ENCODE results near the gene SLC29A4.
"Not testable (repeated sequence)": the region's sequence is repeated elsewhere in the genome, so short reads cannot be mapped to it uniquely, and the experiment has no call there.

The SLC29A4 gene

DNA sequence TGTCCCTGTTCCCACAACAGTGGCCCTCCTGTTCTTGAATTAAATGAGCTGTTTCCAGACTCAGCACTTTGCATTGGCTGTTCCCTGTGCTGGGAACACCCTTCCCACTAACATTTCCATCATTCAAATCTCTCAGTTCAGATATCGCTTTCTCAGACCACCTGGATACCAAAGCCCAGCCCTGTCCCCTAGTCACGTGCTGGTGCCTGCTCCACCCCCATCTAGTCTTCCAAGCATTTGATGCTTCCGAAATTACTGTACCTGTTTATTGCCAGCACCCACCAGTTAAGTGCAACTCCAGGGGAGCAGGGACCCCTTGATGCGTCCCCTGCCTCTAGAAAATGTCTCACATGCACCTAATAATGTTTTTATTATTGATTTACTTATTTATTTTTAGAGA, 3.0 kb upstream of the SLC29A4 start:
- no peaks in the 10 kb centered on the region for H3K9me3 ChIP-seq (ENCODE audit: severe bottlenecking)
- no peak overlapping the region for H3K27ac ChIP-seq (ENCODE audit: poor library complexity, severe bottlenecking)
- H3K36me3 ChIP-seq (ENCODE audit: low read depth), result no peaks in the 10 kb centered on the region
- H3K27me3 ChIP-seq (ENCODE audit: insufficient read depth, poor library complexity, severe bottlenecking), result no peaks in the 10 kb centered on the region
- H3K4me1 ChIP-seq (ENCODE audit: insufficient read depth, poor library complexity, severe bottlenecking), result no peaks in the 10 kb centered on the region
- DNase-seq (ENCODE audit: low spot score) (no peak), ATAC-seq (ENCODE audit: low read depth) (no peak)
- TF ChIP-seq, protein P1, sequence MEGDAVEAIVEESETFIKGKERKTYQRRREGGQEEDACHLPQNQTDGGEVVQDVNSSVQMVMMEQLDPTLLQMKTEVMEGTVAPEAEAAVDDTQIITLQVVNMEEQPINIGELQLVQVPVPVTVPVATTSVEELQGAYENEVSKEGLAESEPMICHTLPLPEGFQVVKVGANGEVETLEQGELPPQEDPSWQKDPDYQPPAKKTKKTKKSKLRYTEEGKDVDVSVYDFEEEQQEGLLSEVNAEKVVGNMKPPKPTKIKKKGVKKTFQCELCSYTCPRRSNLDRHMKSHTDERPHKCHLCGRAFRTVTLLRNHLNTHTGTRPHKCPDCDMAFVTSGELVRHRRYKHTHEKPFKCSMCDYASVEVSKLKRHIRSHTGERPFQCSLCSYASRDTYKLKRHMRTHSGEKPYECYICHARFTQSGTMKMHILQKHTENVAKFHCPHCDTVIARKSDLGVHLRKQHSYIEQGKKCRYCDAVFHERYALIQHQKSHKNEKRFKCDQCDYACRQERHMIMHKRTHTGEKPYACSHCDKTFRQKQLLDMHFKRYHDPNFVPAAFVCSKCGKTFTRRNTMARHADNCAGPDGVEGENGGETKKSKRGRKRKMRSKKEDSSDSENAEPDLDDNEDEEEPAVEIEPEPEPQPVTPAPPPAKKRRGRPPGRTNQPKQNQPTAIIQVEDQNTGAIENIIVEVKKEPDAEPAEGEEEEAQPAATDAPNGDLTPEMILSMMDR (IDR thresholded peaks at IDR 0.05; ENCODE audit: poor library complexity, severe bottlenecking), result no peak
- H3K4me3 ChIP-seq (ENCODE audit: severe bottlenecking), result no peak overlapping the region

DNA sequence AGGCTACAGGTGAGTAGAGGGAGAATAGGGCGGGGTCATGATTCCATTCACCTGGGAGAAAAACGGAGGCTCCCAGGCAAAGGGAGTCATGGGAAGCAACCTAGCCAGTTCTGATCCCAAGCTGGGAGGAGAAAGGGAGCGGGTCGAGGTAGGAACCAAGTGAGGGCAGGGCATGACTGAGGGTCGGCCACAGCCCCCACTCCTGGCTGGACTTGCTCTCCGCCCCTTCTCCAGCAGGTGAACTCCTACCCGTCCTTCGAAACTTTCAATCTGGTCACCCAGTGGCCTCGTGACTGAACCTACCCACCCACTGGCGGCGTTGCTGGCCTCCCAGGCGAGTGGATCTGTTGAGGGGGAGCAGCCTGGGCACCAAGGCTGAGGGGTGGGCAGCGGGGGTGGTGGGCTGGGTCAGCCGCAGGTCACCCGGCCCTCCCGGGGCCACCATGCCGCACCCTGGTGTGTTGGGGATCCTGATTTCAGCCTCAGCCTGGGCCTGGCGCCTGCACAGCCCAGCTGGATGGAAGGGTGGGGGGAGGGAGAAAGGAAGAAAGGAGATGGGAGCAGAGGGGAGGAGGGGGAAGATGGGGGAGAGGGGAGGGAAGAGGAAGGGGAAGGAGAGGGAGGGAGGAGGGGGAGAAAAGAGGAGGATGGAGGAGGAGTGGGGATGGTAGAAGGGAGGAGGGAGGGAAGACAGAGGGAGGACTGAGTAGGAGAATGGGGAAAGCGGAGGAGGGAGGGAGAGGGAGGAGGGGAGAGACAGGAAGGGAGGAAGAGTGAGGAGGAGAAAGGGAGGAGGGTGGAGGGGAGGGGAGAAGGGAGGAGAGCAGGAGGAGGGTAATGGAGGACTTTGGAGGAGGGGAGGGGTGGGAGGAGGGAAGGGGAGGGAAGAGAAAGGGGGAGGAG, 894 bp upstream of the SLC29A4 start:
- not testable (repeated sequence) for H3K4me1 ChIP-seq (ENCODE audit: insufficient read depth, poor library complexity, severe bottlenecking); ATAC-seq (ENCODE audit: low read depth); H3K27me3 ChIP-seq (ENCODE audit: insufficient read depth, poor library complexity, severe bottlenecking); H3K36me3 ChIP-seq (ENCODE audit: low read depth); H3K9me3 ChIP-seq (ENCODE audit: severe bottlenecking); H3K27ac ChIP-seq (ENCODE audit: poor library complexity, severe bottlenecking); DNase-seq (ENCODE audit: low spot score); H3K4me3 ChIP-seq (ENCODE audit: severe bottlenecking)

DNA sequence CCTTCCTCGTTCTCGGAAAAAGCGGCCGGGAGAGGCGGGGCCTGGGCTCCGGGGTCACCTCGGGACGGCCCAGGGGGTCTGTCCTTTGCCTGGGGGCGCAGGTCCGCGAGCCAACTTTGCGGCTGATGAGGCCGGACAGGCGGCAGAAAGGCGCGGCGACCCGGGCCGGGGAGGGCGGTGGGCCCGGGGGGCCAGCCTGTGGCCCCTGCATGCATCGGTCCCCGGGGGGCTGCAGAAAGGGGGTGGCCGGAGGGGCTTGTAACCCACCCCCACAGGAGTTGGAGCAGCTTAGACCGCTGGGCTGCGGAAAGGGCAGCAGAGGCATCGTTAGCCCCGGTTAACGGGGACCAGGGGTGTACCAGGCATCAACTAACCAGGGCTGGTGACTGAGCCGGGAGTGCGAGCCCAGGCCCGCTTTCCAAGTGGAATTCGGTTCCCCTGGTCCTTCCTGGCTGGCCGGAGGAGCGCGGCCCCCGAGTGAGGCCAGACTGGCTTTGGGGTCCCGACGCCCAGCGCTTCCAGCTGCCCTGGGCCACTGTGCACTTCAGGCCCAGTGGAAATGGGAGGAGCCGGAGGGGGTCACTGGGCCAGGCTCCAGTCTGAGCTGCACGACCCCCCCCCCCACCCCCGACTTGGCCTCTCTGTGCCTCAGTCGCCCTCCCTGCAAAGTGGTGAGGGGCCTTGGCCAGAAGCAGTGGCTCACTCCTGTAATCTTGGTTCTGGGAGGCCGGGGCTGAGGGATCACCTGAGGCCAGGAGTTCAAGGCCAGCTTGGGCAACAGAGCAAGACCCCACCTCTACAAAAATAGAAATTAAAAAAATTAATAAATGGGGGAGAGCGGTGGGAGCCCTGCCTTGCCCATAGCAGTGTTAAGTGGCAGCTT, 919 bp downstream of the SLC29A4 start:
- ATAC-seq (ENCODE audit: low read depth), result peak; percentile 58

DNA sequence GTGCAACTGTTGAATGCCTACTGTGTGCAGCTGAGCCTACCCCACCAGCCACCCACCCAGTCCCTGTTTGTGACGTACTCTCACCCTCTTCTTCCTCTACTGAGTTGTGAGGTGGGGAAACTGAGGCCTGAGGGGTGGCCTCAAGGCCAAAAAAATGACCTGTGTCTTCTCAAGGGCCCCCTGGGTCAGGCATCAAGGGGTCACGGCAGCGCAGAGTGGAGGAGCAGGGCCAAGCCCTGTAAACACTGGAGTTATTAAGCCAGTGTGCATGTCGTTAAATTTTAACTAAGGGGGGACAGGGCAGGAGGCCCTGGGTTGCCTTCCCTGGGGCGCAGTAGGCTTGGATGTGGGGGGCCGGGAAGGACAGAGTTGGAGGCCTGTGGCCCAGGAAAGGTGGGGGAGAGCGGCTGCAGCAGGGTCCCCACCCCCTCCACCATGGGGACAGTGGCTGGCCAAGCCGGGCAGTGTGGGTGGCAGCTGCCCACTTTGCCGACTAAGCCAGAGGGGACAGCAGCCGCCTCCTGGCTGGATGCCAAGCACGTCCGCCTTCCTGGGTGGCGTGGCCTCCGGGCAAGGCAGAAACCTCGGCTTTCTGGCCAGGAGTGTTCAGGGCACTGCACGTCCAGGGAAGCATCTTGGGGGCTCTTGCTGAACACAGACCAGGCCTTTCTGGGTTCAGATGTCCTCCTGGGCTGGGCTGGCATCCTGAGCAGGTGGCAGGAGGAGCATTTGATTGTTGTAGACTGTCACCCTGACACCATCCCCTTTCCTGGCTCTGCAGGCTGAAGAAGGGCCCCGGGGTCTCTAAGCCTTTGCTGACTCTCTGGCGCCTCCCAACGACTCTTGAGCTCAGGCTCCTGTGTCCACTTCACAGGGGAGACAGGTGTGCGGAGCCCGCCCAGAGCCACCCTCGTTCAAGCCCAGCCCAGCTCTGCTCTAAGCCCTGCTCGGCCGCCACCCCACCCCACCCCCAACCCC, 1.9 kb downstream of the SLC29A4 start:
- Histone ChIP-seq H3K27me3 (ENCODE audit: insufficient read depth, poor library complexity, severe bottlenecking) (no peaks in the 10 kb centered on the region), H3K9me3 (ENCODE audit: severe bottlenecking) (no peaks in the 10 kb centered on the region), H3K4me1 (ENCODE audit: insufficient read depth, poor library complexity, severe bottlenecking) (no peaks in the 10 kb centered on the region), H3K27ac (ENCODE audit: poor library complexity, severe bottlenecking) (no peak overlapping the region), H3K4me3 (ENCODE audit: severe bottlenecking) (no peak overlapping the region), H3K36me3 (ENCODE audit: low read depth) (no peaks in the 10 kb centered on the region)
- ATAC-seq (ENCODE audit: low read depth), result peak; percentile 25; the same call in 2 of the 3 replicates
- DNase-seq (ENCODE audit: low spot score), result no peak
- TF ChIP-seq, protein P1 (IDR thresholded peaks at IDR 0.05; ENCODE audit: poor library complexity, severe bottlenecking), result no peak

More for the DNA sequence above, 919 bp downstream of the SLC29A4 start:
- H3K4me1 ChIP-seq (ENCODE audit: insufficient read depth, poor library complexity, severe bottlenecking), result no peaks in the 10 kb centered on the region
- DNase-seq (ENCODE audit: low spot score), result no peak
- TF ChIP-seq, protein P1 (IDR thresholded peaks at IDR 0.05; ENCODE audit: poor library complexity, severe bottlenecking), result no peak
- no peak overlapping the region for H3K27ac ChIP-seq (ENCODE audit: poor library complexity, severe bottlenecking)
- H3K36me3 ChIP-seq (ENCODE audit: low read depth), result no peaks in the 10 kb centered on the region
- H3K4me3 ChIP-seq (ENCODE audit: severe bottlenecking), result peak overlapping the region; percentile 33
- H3K9me3 ChIP-seq (ENCODE audit: severe bottlenecking), result no peaks in the 10 kb centered on the region
- no peaks in the 10 kb centered on the region for H3K27me3 ChIP-seq (ENCODE audit: insufficient read depth, poor library complexity, severe bottlenecking)

Measured in RWPE2 (cell line).